Naive B cell (primary cell): ENCODE results near the gene CCNL1. TPM values are rescaled to one million over a fixed set of nuclear protein-coding genes. Genes with fewer than 3 reads are reported as not detected.
A peak's percentile ranks its signal among the peaks of the same experiment; 100 is the strongest.
"Not testable (repeated sequence)": the region's sequence is repeated elsewhere in the genome, so short reads cannot be mapped to it uniquely, and the experiment has no call there.

Experiments used
- ATAC-seq, 2 donors: fragments of 150-1000 bp; cut with Tn5 transposase; 2 replicates each; pipeline ENCODE4 v1.10.0; 2021; ENCODE audit warnings: low read depth in 2 of 2, mild to moderate bottlenecking in 2 of 2, moderate library complexity in 2 of 2
- DNase-seq: peaks from one replicate; pipeline ENCODE4 v3.0.0; 2022
- H3K27ac Mint-ChIP-seq, 6 donors: one replicate each; pipeline ENCODE4 v1.8.0; 2020 to 2022; ENCODE audit warnings: mild to moderate bottlenecking in 6 of 6, mixed read lengths in 6 of 6, moderate library complexity in 5 of 6, inconsistent platforms in 2 of 6
- H3K27me3 Mint-ChIP-seq, 3 donors: one replicate each; pipeline ENCODE4 v1.8.0; 2021 to 2022; ENCODE audit warnings: mixed read lengths in 3 of 3, mild to moderate bottlenecking in 1 of 3
- H3K36me3 Mint-ChIP-seq, 2 donors: one replicate each; pipeline ENCODE4 v1.8.0; 2020 to 2022; ENCODE audit warnings: mixed read lengths in 2 of 2, inconsistent platforms in 1 of 2, mild to moderate bottlenecking in 1 of 2
- H3K4me1 Mint-ChIP-seq, 3 donors: one replicate each; pipeline ENCODE4 v1.8.0; 2020 to 2022; ENCODE audit warnings: mixed read lengths in 3 of 3, inconsistent platforms in 1 of 3, mild to moderate bottlenecking in 1 of 3, moderate library complexity in 1 of 3
- H3K4me3 Mint-ChIP-seq, 8 donors: one replicate each; pipeline ENCODE4 v1.8.0; 2020 to 2022; ENCODE audit warnings: mild to moderate bottlenecking in 8 of 8, mixed read lengths in 8 of 8, moderate library complexity in 8 of 8, inconsistent platforms in 2 of 8
- H3K9me3 Mint-ChIP-seq, 7 donors: one replicate each; pipeline ENCODE4 v1.8.0; 2020 to 2022; ENCODE audit warnings: mixed read lengths in 7 of 7, mild to moderate bottlenecking in 5 of 7, inconsistent platforms in 2 of 7, moderate library complexity in 1 of 7
- polyA plus RNA-seq, 6 donors: library from polyadenylated mRNA; unstranded; fragments of 300-500 nt; fragmentation: Illumina TruSeq; gene quantifications; one replicate each; pipeline ENCODE4 v1.2.3, GENCODE V29; 2021; ENCODE audit warnings: low read depth in 6 of 6

Gene CCNL1
- polyA plus RNA-seq: 100 to 1,000 TPM in 5 of 6 donors, 10 to 100 TPM in 1; 64.1 to 148 (median 138) TPM

DNA sequence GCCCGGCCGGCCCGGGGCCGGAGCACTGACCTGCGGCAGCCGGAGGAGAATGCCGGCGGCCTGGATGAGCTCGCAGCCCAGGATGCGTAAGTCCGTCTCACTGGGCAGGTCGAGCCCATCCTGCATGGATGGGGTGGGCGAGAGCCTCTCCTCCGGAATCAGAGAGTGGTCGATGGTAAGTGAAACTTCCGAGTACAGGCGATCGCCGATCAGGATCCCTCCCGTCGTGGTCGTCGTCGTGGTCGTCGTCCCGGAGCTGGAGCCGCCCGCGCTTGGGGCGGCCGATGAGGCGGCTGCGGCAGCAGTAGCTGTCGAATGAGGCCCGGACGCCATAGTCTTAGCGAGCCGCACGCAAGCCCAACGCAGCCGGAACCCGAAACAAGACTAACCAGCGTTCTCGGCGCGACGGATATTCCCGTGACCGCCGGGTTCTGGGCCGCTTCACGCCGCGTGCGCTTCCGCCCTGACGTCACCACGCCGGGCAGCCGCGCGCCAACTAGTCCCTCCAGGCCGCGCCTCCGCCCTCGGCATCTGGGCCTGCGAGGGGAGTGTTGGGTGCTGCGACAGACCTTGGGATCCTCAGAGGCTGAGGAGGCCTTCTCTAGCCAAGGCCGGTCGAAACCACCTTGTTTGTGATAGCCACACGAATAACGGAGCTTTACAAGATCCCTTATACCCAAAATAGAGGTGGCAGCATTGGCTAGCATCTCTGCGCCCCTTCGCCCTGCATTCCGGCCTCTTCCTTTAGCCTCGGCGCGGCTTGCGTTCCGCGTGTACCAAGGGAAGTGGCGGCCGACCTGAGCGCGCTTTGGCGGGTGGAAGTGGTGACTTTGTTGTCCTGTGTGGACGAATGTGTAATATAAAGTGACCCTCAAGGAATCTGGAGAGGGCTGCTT is at the start of gene CCNL1:
Gene CCNL1 (minus strand): TSS at position 386 of the 896 bp plus-strand sequence. CDS start 53 bp downstream, at position 333.
- Mint-ChIP-seq H3K36me3 (peaks cover 11 to 27% of the 10 kb centered on the region in 2 donors), H3K9me3 (no peaks in the 10 kb centered on the region), H3K4me1 (peaks cover 42 to 62% (median 42%) of the 10 kb centered on the region in 3 donors)

DNA sequence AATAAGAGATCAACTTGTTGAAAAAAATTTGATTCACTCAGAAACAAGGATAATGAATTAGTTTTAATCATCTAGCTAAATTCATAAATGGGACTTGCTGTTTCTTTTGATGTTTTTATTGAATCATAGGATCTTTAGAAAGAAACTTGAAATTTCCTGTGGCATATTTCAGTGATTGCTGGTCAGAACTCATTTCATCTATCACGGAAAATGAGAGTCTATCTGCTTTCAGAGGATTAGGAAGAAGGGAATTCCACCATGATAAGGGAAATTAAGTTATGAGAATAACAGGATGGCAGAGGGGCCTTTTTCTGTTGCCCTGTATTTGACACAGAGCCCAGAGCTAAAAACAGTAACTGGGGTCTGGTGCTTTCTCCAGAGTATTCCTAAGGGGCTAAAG is 44.9 kb upstream of the CCNL1 start:
- H3K4me3 Mint-ChIP-seq: no peak overlapping the region
- DNase-seq (no peak), ATAC-seq (no peak)
- no peak overlapping the region for H3K27ac Mint-ChIP-seq
- H3K9me3 Mint-ChIP-seq: no peaks in the 10 kb centered on the region
- no peaks in the 10 kb centered on the region for H3K36me3 Mint-ChIP-seq
- peaks cover 0 to 3% (median 1%) of the 10 kb centered on the region in 3 donors for H3K4me1 Mint-ChIP-seq
- H3K27me3 Mint-ChIP-seq: no peaks in the 10 kb centered on the region

More for the DNA sequence above, at the start of gene CCNL1:
- Mint-ChIP-seq H3K27me3 (no peaks in the 10 kb centered on the region), H3K4me3 (peak within 1 kb of the TSS; percentile 87 to 99 (median 98)), H3K27ac (peak within 1 kb of the TSS; percentile 99 to 100 (median 100))
- peak; percentile 72 to 73 for ATAC-seq
- DNase-seq: peak; percentile 97

DNA sequence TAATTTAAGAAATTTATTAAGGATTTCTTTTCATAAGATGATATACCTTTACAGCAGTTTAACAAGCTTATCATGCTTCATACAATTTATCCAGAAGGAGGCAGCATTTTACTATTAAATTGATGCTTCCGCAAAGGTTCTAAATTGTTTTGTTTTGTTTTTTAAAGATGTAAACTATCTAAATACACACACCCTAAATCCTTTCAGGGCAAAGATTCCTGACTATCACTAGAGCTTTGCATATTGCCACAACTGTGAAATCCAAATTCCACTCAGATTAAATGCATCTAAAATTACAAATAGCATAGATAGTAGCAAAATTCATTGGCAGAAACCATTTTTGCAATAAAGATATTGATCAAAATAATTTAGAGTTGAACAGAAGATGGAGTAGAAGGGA is 44.5 kb upstream of the CCNL1 start:
- H3K27me3 Mint-ChIP-seq: no peaks in the 10 kb centered on the region
- ATAC-seq (no peak), DNase-seq (no peak)
- no peaks in the 10 kb centered on the region for H3K9me3 Mint-ChIP-seq
- no peaks in the 10 kb centered on the region for H3K36me3 Mint-ChIP-seq
- H3K4me3 Mint-ChIP-seq: no peak overlapping the region
- H3K4me1 Mint-ChIP-seq: peaks cover 0 to 3% (median 1%) of the 10 kb centered on the region in 3 donors
- H3K27ac Mint-ChIP-seq: no peak overlapping the region

DNA sequence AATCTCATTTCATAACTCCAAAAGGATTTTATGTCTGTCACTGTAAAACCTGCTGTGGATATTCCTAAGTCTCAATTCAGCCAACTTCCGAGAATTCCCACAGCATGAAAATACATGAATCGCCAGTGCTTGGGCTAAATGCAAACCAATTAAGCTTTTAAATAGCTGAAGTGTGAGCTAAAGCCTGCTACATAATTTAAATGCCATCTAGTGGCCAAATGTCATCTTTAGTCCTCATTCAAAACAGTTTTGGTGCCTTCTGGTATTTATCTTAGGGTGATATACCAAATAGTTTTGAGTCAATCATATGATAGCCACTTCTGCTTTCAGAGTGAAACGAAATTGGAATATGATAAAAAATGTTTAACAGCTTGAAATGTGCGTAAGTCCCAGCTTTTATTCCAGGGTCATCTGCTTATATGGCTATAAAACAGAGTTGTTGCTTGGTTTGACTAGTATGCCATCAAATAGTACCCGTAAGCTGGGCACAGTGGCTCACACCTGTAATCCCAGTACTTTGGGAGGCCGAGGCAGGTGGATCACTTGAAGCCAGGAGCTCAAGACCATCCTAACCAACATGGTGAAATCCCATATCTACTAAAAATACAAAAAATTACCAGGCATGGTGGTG is 41.8 kb upstream of the CCNL1 start:
- Mint-ChIP-seq H3K4me3 (no peak overlapping the region), H3K27ac (peak overlapping the region in 2 of 6 donors; percentile 15 to 44), H3K36me3 (peaks cover 0 to 6% of the 10 kb centered on the region in 2 donors), H3K9me3 (peaks cover 0 to 10% (median 0%) of the 10 kb centered on the region in 7 donors), H3K4me1 (peaks cover 0 to 3% (median 1%) of the 10 kb centered on the region in 3 donors), H3K27me3 (no peaks in the 10 kb centered on the region)
- ATAC-seq (peak; percentile 58 to 64), DNase-seq (no peak)

DNA sequence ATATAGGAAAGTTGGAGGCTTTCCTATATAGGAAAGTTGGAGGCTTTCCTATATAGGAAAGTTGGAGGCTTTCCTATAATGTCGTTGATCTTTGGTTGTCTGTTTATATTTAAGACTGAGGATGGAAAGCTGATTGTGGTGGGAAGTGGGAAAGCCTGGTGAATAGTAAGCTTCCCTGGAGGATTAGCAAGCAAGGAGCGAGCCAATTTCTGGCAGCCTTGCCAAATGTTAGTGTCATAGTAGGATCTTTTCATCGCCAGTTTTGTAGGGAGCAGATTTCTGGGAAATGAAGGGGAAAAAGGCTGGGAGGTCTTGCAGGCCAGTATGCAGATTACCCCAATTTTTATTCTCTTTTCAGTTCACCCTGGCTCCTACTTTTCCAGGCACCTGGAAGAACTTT is 39.9 kb upstream of the CCNL1 start:
- H3K4me3 Mint-ChIP-seq: no peak overlapping the region
- H3K36me3 Mint-ChIP-seq: peaks cover 6 to 11% of the 10 kb centered on the region in 2 donors
- H3K9me3 Mint-ChIP-seq: peaks cover 0 to 25% (median 17%) of the 10 kb centered on the region in 7 donors
- no peak for ATAC-seq
- H3K4me1 Mint-ChIP-seq: peaks cover 0 to 3% (median 0%) of the 10 kb centered on the region in 3 donors
- H3K27me3 Mint-ChIP-seq: no peaks in the 10 kb centered on the region
- no peak for DNase-seq
- H3K27ac Mint-ChIP-seq: peak overlapping the region in 1 of 6 donors; percentile 67

DNA sequence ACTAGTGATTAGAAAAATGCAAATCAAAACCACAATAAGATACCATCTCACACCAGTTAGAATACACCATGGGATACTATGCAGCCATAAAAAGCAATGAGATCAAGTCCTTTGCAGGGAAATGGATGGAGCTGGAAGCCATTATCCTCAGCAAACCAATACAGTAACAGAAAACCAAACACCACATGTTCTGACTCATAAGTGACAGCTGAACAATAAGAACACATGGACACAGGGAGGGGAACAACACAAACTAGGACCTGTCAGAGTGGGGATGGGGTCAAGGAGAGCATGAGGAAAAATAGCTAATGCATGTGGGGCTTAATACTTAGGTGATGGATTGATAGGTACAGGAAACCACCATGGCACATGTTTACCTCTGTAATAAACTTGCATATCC is 36.0 kb upstream of the CCNL1 start:
- Mint-ChIP-seq H3K4me3 (no peak overlapping the region), H3K36me3 (peaks cover 16 to 24% of the 10 kb centered on the region in 2 donors), H3K27me3 (no peaks in the 10 kb centered on the region)

DNA sequence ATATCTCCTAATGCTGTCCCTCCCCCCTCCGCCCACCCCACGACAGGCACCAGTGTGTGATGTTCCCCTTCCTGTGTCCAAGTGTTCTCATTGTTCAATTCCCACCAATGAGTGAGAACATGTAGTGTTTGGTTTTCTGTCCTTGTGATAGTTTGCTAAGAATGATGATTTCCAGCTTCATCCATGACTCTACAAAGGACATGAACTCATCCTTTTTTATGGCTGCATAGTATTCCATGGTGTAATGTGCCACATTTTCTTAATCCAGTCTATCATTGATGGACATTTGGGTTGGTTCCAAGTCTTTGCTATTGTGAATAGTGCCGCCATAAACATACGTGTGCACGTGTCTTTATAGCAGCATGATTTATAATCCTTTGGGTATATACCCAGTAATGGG is 31.2 kb upstream of the CCNL1 start:
- DNase-seq: not testable (repeated sequence)
- Mint-ChIP-seq H3K9me3 (peaks cover 15 to 96% (median 82%) of the 10 kb centered on the region in 7 donors), H3K36me3 (peaks cover 30 to 46% of the 10 kb centered on the region in 2 donors)

More for the DNA sequence above, 36.0 kb upstream of the CCNL1 start:
- Mint-ChIP-seq H3K27ac (peak overlapping the region in 1 of 6 donors; percentile 34), H3K9me3 (peaks cover 5 to 63% (median 55%) of the 10 kb centered on the region in 7 donors), H3K4me1 (no peaks in the 10 kb centered on the region)
- DNase-seq (no peak), ATAC-seq (no peak)

DNA sequence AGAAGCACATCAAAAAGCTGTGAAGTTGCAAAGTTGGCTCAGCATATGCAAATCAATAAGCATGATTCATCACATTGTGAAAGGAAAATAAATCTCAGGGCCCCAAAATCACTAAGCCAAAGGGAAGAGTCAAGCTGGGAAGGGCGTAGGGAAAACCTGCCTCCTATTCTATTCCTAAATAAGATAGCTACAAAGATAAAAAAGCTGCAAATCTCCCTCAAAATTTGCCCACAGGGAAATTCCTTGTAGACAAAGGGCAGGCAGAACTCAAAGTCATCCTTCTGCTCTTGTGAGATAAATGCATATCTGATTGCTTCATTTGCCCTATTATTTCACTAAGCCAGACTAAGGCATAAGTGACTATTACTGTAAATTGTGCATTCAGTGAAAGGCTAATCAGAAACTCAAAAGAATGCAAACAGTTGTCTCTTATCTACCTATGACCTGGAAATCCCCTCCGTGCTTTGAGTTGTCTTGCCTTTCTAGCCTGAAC is 30.5 kb upstream of the CCNL1 start:
- DNase-seq: no peak
- Mint-ChIP-seq H3K9me3 (peaks cover 21 to 96% (median 82%) of the 10 kb centered on the region in 7 donors), H3K36me3 (peaks cover 32 to 53% of the 10 kb centered on the region in 2 donors)

More for the DNA sequence above, 31.2 kb upstream of the CCNL1 start:
- H3K4me1 Mint-ChIP-seq, H3K27me3 Mint-ChIP-seq, ATAC-seq, H3K27ac Mint-ChIP-seq, H3K4me3 Mint-ChIP-seq: not testable (repeated sequence)

DNA sequence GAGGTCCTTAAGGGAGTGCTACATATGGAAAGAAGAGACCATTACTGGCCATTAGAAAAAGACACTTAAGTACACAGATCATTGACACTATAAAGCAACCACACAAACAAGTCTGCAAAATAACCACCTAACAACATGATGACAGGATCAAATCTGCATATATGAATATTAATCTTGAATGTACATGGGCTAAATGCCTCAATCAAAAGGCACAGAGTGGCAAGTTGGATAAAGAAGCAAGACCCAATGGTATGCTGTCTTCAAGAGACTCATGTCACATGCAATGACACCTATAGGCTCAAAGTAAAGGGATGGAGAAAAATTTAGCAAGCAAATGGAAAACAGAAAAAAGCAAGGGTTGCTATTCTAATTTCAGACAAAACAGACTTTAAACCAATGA is 28.4 kb upstream of the CCNL1 start:
- Mint-ChIP-seq H3K27me3 (no peaks in the 10 kb centered on the region), H3K4me3 (no peak overlapping the region), H3K4me1 (peaks cover 7 to 20% (median 19%) of the 10 kb centered on the region in 3 donors), H3K36me3 (peaks cover 35 to 64% of the 10 kb centered on the region in 2 donors), H3K9me3 (peaks cover 26 to 93% (median 73%) of the 10 kb centered on the region in 7 donors), H3K27ac (no peak overlapping the region)
- ATAC-seq: no peak
- no peak for DNase-seq

More for the DNA sequence above, 30.5 kb upstream of the CCNL1 start:
- no peak for ATAC-seq
- H3K27me3 Mint-ChIP-seq: no peaks in the 10 kb centered on the region
- peaks cover 0 to 5% (median 3%) of the 10 kb centered on the region in 3 donors for H3K4me1 Mint-ChIP-seq
- no peak overlapping the region for H3K27ac Mint-ChIP-seq
- H3K4me3 Mint-ChIP-seq: no peak overlapping the region

DNA sequence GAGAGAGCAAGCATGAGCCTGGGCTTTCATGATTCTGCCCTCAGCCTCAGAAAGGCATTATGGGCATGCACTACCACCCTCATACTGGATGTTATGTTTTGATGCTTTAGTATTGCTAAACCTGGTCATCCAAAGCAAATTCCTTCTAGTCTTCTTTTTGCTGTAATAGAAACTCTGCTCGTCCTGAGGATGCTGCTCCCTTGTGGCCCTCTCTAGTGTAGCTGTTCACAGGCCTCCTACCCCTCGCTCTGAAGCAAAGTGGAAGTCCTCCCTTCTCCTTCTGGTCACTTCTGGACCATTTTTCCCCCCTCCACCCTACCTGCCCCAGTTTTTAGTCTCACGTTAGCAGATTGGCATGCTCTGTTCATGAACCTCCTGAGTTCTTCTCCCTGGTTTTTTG is 22.9 kb upstream of the CCNL1 start:
- peak overlapping the region in 2 of 6 donors; percentile 4 to 58 for H3K27ac Mint-ChIP-seq
- peaks cover 10 to 31% (median 26%) of the 10 kb centered on the region in 3 donors for H3K4me1 Mint-ChIP-seq
- H3K4me3 Mint-ChIP-seq: no peak overlapping the region
- H3K36me3 Mint-ChIP-seq: peaks cover 32 to 53% of the 10 kb centered on the region in 2 donors
- peaks cover 25 to 45% (median 27%) of the 10 kb centered on the region in 7 donors for H3K9me3 Mint-ChIP-seq
- no peaks in the 10 kb centered on the region for H3K27me3 Mint-ChIP-seq
- ATAC-seq: no peak
- DNase-seq: no peak

DNA sequence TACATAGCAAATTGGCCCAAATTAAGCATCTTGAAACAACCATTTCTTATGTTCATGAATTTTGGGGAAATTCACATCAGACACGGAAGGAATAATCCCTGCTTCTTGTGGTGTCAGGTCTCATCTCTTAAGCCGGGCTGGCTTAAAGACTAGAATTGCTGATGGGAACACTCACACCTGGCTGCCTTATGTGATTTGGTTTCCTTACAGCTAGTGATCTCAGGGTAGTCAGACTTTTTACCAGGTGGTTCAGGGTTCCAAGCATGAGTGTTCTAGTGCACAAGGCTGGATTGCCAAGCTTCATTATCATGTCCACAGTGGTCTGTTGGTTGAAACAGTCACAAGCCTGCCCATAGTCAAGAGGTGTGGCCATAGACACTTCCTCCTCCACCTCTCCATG is 20.3 kb upstream of the CCNL1 start:
- Mint-ChIP-seq H3K9me3 (peaks cover 7 to 26% (median 18%) of the 10 kb centered on the region in 7 donors), H3K4me1 (peaks cover 29 to 41% (median 33%) of the 10 kb centered on the region in 3 donors), H3K36me3 (peaks cover 23 to 34% of the 10 kb centered on the region in 2 donors), H3K27me3 (no peaks in the 10 kb centered on the region), H3K27ac (peak overlapping the region in 1 of 6 donors; percentile 3), H3K4me3 (peak overlapping the region in 1 of 8 donors; percentile 61)
- ATAC-seq (no peak), DNase-seq (no peak)

DNA sequence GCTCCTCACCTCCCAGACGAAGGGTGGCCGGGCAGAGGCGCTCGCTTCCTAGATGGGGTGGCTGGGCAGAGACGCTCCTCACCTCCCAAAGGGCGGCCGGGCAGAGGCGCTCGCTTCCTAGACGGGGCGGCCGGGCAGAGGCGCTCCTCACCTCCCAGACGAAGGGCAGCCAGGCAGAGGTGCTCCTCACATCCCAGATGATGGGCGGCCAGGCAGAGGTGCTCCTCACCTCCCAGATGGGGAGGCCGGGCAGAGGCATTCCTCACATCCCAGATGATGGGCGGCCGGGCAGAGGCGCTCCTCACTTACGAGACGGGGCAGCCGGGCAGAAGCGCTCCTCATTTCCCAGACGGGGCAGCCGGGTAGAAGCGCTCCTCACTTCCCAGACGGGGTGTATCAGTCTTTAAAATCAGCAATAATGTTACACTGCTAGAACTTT is 19.4 kb upstream of the CCNL1 start:
- H3K4me3 Mint-ChIP-seq: no peak overlapping the region
- peaks cover 18 to 25% of the 10 kb centered on the region in 2 donors for H3K36me3 Mint-ChIP-seq
- H3K27ac Mint-ChIP-seq: no peak overlapping the region
- no peak for ATAC-seq
- DNase-seq: no peak
- H3K9me3 Mint-ChIP-seq: peaks cover 4 to 17% (median 13%) of the 10 kb centered on the region in 7 donors
- H3K27me3 Mint-ChIP-seq: no peaks in the 10 kb centered on the region
- H3K4me1 Mint-ChIP-seq: peaks cover 30 to 38% (median 33%) of the 10 kb centered on the region in 3 donors
